ENCODE measurements around the gene RAB9A. TPM values are rescaled to one million over a fixed set of nuclear protein-coding genes. Genes with fewer than 3 reads are reported as not detected.

RAB9A gene
- total and polyA plus RNA-seq, 9 of the 15 experiments (the other 6 are each of a cell fraction or from before 2014, with no cell fraction given): 13.5 to 20.8 (median 17.7) TPM

- intact Hi-C loops (cut with micrococcal nuclease) (loop anchor here (1.0 to 10.0 kb wide), 4 partner anchors 73 to 853 kb away; partner anchors contain the start of gene PRPS2), in situ Hi-C loops (cut with MboI) (no loop called here)
- ChIA-PET CTCF (ENCODE audit: low intra/inter-chr PET ratio) (interaction anchor here (1.7 kb wide), 1 partner anchor 139 kb away, joined by 10 read pairs; no protein-coding TSS in a partner anchor), POLR2A (interaction anchor here (0.6 to 1.1 kb wide), 3 partner anchors 46 to 852 kb away, joined by 3 read pairs; no protein-coding TSS in a partner anchor)
- WGBS (ENCODE audit: insufficient coverage, low coverage, missing lambda C conversion rate): 34% methylated on average over 9 of the region's 9 CpGs
- peaks cover 9% of the 10 kb centered on the region for H3K9me3 ChIP-seq (replicated peaks; ENCODE audit: control insufficient read depth, insufficient read depth, low read depth, low read length)
- no peak for TF ChIP-seq KHSRP (IDR thresholded peaks at IDR 0.05)
- peak; percentile 31; the same call in 1 of the 2 replicates for TF ChIP-seq RBFOX2 (IDR thresholded peaks at IDR 0.05; ENCODE audit: low read depth, low read length)
- TF ChIP-seq PRDM10 (IDR thresholded peaks at IDR 0.05; ENCODE audit: partially characterized antibody): peak; percentile 90
- 0 out of 2 replicates have a peak, but pooled peaks have one; percentile 30 for TF ChIP-seq ATF7 (IDR thresholded peaks at IDR 0.05)
- peak; percentile 49; the same call in 1 of the 2 replicates for TF ChIP-seq ZNF589 (CRISPR knock-in tag; IDR thresholded peaks at IDR 0.05; ENCODE audit: low read depth)
- no peak for TF ChIP-seq ZNF644 (tag; IDR thresholded peaks at IDR 0.05; ENCODE audit: low read depth)
- H2AFZ ChIP-seq (ENCODE audit: low read depth, low read length): peak overlapping the region; percentile 89
- H3K4me3 ChIP-seq: no peak overlapping the region
- DNase-seq (ENCODE audit: extremely low read depth in 1 of 4, low spot score in 3 of 4) (no peak), ATAC-seq (no peak), FAIRE-seq (no peak)
- no peaks in the 10 kb centered on the region for H3K9me1 ChIP-seq (ENCODE audit: control insufficient read depth, insufficient read depth, low read length)
- peak overlapping the region in 1 of 2 experiments; percentile 26; a peak in 2 of 4 replicates for H3K9ac ChIP-seq (ENCODE audit: insufficient read depth in 1 of 2, low read depth in 2 of 2, low read length in 2 of 2)
- BruUV-seq (replicated peaks): no TSS peak
- H3K4me1 ChIP-seq (replicated peaks in 1 of 2; ENCODE audit: control insufficient read depth in 2 of 2, insufficient read depth in 2 of 2, low read length in 2 of 2): peaks cover 13 to 44% of the 10 kb centered on the region in 2 experiments; a peak in 3 of 5 replicates
- 0 out of 2 replicates have a peak overlapping the region, but pooled peaks have one; percentile 7 for H3K4me2 ChIP-seq (ENCODE audit: insufficient read depth, low read length)
- H3K79me2 ChIP-seq (ENCODE audit: control insufficient read depth, insufficient read depth, low read length): no peaks in the 10 kb centered on the region
- no peaks in the 10 kb centered on the region for H3K27me3 ChIP-seq (ENCODE audit: control insufficient read depth in 2 of 2, insufficient read depth in 2 of 2, low read length in 2 of 2)
- H3K36me3 ChIP-seq (ENCODE audit: control insufficient read depth, insufficient read depth, low read length): no peaks in the 10 kb centered on the region
- H4K20me1 ChIP-seq (replicated peaks; ENCODE audit: control insufficient read depth, insufficient read depth, low read length): no peaks in the 10 kb centered on the region
- H3K27ac ChIP-seq (ENCODE audit: extremely low read depth, low read depth, low read length): no peak overlapping the region; the same call in 2 of the 3 replicates
These were observed 43.3 kb upstream of the RAB9A start for GRCh38 chrX:13645464-13646153.
